CD4-positive, alpha-beta T cell treated with Interleukin-17A for 4 hours (primary cell): ENCODE results near the gene FAM168A.
A peak's percentile ranks its signal among the peaks of the same experiment; 100 is the strongest.

Experiments
- DNase-seq: peaks from one replicate; pipeline ENCODE4 v3.0.0-alpha.2; 2020; ENCODE audit warnings: mixed read lengths

The FAM168A gene

GRCh38 chr11:73420136-73420535 is 177.8 kb downstream of the FAM168A start:
- no peak for DNase-seq

- DNase-seq: no peak
Measured at GRCh38 chr11:73416786-73417185, 181.1 kb downstream of the FAM168A start.

GRCh38 chr11:73415854-73416615 is 181.9 kb downstream of the FAM168A start:
- DNase-seq: no peak

GRCh38 chr11:73414977-73415651 is 182.8 kb downstream of the FAM168A start:
- DNase-seq: no peak

- DNase-seq: no peak
Measured at GRCh38 chr11:73413256-73413655, 184.7 kb downstream of the FAM168A start.

- DNase-seq: no peak
Measured at GRCh38 chr11:73412308-73412707, 185.6 kb downstream of the FAM168A start.

- DNase-seq: no peak
Measured at GRCh38 chr11:73411031-73411430, 186.9 kb downstream of the FAM168A start.

GRCh38 chr11:73410627-73411026 is 187.3 kb downstream of the FAM168A start:
- no peak for DNase-seq

GRCh38 chr11:73409431-73409830 is 188.5 kb downstream of the FAM168A start:
- no peak for DNase-seq

GRCh38 chr11:73406619-73407018 is 191.3 kb downstream of the FAM168A start:
- no peak for DNase-seq

GRCh38 chr11:73406131-73406530 is 191.8 kb downstream of the FAM168A start:
- DNase-seq: no peak

- no peak for DNase-seq
Measured at GRCh38 chr11:73405146-73405510, 192.8 kb downstream of the FAM168A start.

GRCh38 chr11:73404506-73405145 is 193.3 kb downstream of the FAM168A start:
- DNase-seq: no peak

- no peak for DNase-seq
Measured at GRCh38 chr11:73404048-73404447, 193.9 kb downstream of the FAM168A start.

- no peak for DNase-seq
Measured at GRCh38 chr11:73403541-73403940, 194.4 kb downstream of the FAM168A start.

GRCh38 chr11:73402834-73403185 is 195.1 kb downstream of the FAM168A start:
- DNase-seq: peak; percentile 21

- no peak for DNase-seq
Measured at GRCh38 chr11:73401924-73402833, 195.7 kb downstream of the FAM168A start.

GRCh38 chr11:73401217-73401923 is 196.5 kb downstream of the FAM168A start:
- no peak for DNase-seq

GRCh38 chr11:73400293-73400692 is 197.6 kb downstream of the FAM168A start:
- DNase-seq: no peak

GRCh38 chr11:73399636-73400035 is 198.3 kb downstream of the FAM168A start:
- DNase-seq: no peak

- DNase-seq: no peak
Measured at GRCh38 chr11:73399159-73399590, 198.7 kb downstream of the FAM168A start.

GRCh38 chr11:73398721-73399120 is 199.2 kb downstream of the FAM168A start:
- no peak for DNase-seq
